Brain pericyte (primary cell): Measurements from ENCODE around the gene ARL15.

ENCODE experiments used
- DNase-seq: peaks from one replicate; pipeline ENCODE4 v3.0.0-alpha.2; 2012; ENCODE audit warnings: low read depth, low spot score

The ARL15 gene

GRCh38 chr5:54285686-54286085 lies 24.7 kb downstream of the ARL15 start:
- DNase-seq, result no peak

GRCh38 chr5:54284586-54284985 lies 25.8 kb downstream of the ARL15 start:
- DNase-seq, result no peak

- DNase-seq, result no peak
These were observed 27.5 kb downstream of the ARL15 start for GRCh38 chr5:54282876-54283275.

GRCh38 chr5:54281960-54282692 lies 28.2 kb downstream of the ARL15 start:
- no peak for DNase-seq

- DNase-seq, result no peak
These were observed 30.4 kb downstream of the ARL15 start for GRCh38 chr5:54279960-54280359.

GRCh38 chr5:54278979-54279717 lies 31.2 kb downstream of the ARL15 start:
- DNase-seq, result no peak

GRCh38 chr5:54278036-54278830 lies 32.1 kb downstream of the ARL15 start:
- DNase-seq, result no peak

GRCh38 chr5:54276048-54276447 lies 34.3 kb downstream of the ARL15 start:
- no peak for DNase-seq

GRCh38 chr5:54275361-54275760 lies 35.0 kb downstream of the ARL15 start:
- DNase-seq, result no peak

GRCh38 chr5:54274944-54275343 lies 35.4 kb downstream of the ARL15 start:
- DNase-seq, result no peak

GRCh38 chr5:54273715-54274114 lies 36.7 kb downstream of the ARL15 start:
- no peak for DNase-seq

GRCh38 chr5:54272746-54273145 lies 37.6 kb downstream of the ARL15 start:
- DNase-seq, result no peak

- DNase-seq, result no peak
These were observed 40.0 kb downstream of the ARL15 start for GRCh38 chr5:54270326-54270725.

GRCh38 chr5:54264574-54264973 lies 45.8 kb downstream of the ARL15 start:
- no peak for DNase-seq

- no peak for DNase-seq
These were observed 46.9 kb downstream of the ARL15 start for GRCh38 chr5:54263447-54263846.

GRCh38 chr5:54261596-54261995 lies 48.8 kb downstream of the ARL15 start:
- no peak for DNase-seq

- DNase-seq, result no peak
These were observed 50.4 kb downstream of the ARL15 start for GRCh38 chr5:54259981-54260380.

- DNase-seq, result no peak
These were observed 51.3 kb downstream of the ARL15 start for GRCh38 chr5:54259090-54259489.

GRCh38 chr5:54257366-54258118 lies 52.8 kb downstream of the ARL15 start:
- DNase-seq, result no peak

- DNase-seq, result no peak
These were observed 55.7 kb downstream of the ARL15 start for GRCh38 chr5:54254482-54255198.

GRCh38 chr5:54251981-54252380 lies 58.4 kb downstream of the ARL15 start:
- no peak for DNase-seq
